Liver (tissue), 9 donors: Measurements from ENCODE around the gene LDAH. TPM values are rescaled to one million over a fixed set of nuclear protein-coding genes. Genes with fewer than 3 reads are reported as not detected.
A peak's percentile ranks its signal among the peaks of the same experiment; 100 is the strongest.

Experiments
- DNase-seq: peaks from one replicate; pipeline ENCODE4 v3.0.0-alpha.2; 2017; ENCODE audit warnings: low spot score
- H3K27ac ChIP-seq, 2 donors: one replicate each; pipeline ENCODE4 v1.7.0; 2013; ENCODE audit warnings: inconsistent platforms in 2 of 2, low read length in 2 of 2, control low read depth in 1 of 2, low read depth in 1 of 2, mild to moderate bottlenecking in 1 of 2
- H3K27me3 ChIP-seq, 4 donors: one replicate each; pipeline versions ENCODE4 v1.6.1 to v1.7.0; 2013; ENCODE audit warnings: low read length in 3 of 4, inconsistent platforms in 1 of 4, mild to moderate bottlenecking in 1 of 4, moderate library complexity in 1 of 4; ENCODE audit not compliant: control insufficient read depth in 4 of 4, insufficient read depth in 4 of 4
- H3K36me3 ChIP-seq, 4 donors: one replicate each; pipeline versions ENCODE4 v1.6.1 to v1.7.0; 2013; ENCODE audit warnings: low read length in 3 of 4, mild to moderate bottlenecking in 3 of 4, low read depth in 1 of 4, moderate library complexity in 1 of 4; ENCODE audit not compliant: control insufficient read depth in 4 of 4, insufficient read depth in 3 of 4
- H3K4me1 ChIP-seq, 4 donors: one replicate each; pipeline versions ENCODE4 v1.6.1 to v1.7.0; 2013; ENCODE audit warnings: low read length in 3 of 4, mild to moderate bottlenecking in 3 of 4, moderate library complexity in 1 of 4; ENCODE audit not compliant: control insufficient read depth in 4 of 4, insufficient read depth in 4 of 4
- H3K4me3 ChIP-seq, 3 donors: one replicate each; pipeline versions ENCODE4 v1.6.1 to v1.7.0; 2013; ENCODE audit warnings: low read length in 3 of 3, control low read depth in 1 of 3, low read depth in 1 of 3, mild to moderate bottlenecking in 1 of 3
- H3K9ac ChIP-seq, 2 donors: one replicate each; pipeline ENCODE4 v1.7.0; 2013; ENCODE audit warnings: low read length in 2 of 2, mild to moderate bottlenecking in 2 of 2, moderate library complexity in 2 of 2, control low read depth in 1 of 2, low read depth in 1 of 2
- H3K9me3 ChIP-seq, 4 donors: one replicate each; pipeline versions ENCODE4 v1.6.1 to v1.7.0; 2013; ENCODE audit warnings: low read length in 3 of 4; ENCODE audit not compliant: control insufficient read depth in 4 of 4
- EGR1 ChIP-seq, 2 donors: IDR thresholded peaks; 2 replicates each; pipeline ENCODE4 v1.6.1; 2016 to 2018; ENCODE audit warnings: antibody characterized with exemption in 2 of 2, low read depth in 2 of 2
- FOXA1 ChIP-seq: IDR thresholded peaks from 2 replicates; pipeline ENCODE4 v1.6.1; 2016; ENCODE audit warnings: antibody characterized with exemption
- FOXA2 ChIP-seq: IDR thresholded peaks from 2 replicates; pipeline ENCODE4 v1.6.1; 2016; ENCODE audit warnings: antibody characterized with exemption
- GABPA ChIP-seq, 2 donors: IDR thresholded peaks in 1 of 2; conservative IDR thresholded peaks in 1 of 2; 2 replicates each; pipeline ENCODE4 v1.6.1; 2016; ENCODE audit warnings: antibody characterized with exemption in 2 of 2, mild to moderate bottlenecking in 1 of 2, moderate library complexity in 1 of 2
- HNF4A ChIP-seq, 2 donors: conservative IDR thresholded peaks; 2 replicates each; pipeline ENCODE4 v1.6.1; 2016; ENCODE audit warnings: antibody characterized with exemption in 2 of 2, mild to moderate bottlenecking in 2 of 2
- HNF4G ChIP-seq: IDR thresholded peaks from 2 replicates; pipeline ENCODE4 v1.6.1; 2016; ENCODE audit warnings: antibody characterized with exemption
- JUND ChIP-seq, 2 donors: IDR thresholded peaks; 2 replicates each; pipeline ENCODE4 v1.6.1; 2016; ENCODE audit warnings: antibody characterized with exemption in 2 of 2
- NR2F2 ChIP-seq: IDR thresholded peaks from 2 replicates; pipeline ENCODE4 v1.6.1; 2016; ENCODE audit warnings: antibody characterized with exemption
- RAD21 ChIP-seq, 2 donors: IDR thresholded peaks; 2 replicates each; pipeline ENCODE4 v1.6.1; 2016; ENCODE audit warnings: antibody characterized with exemption in 2 of 2, mild to moderate bottlenecking in 2 of 2
- TAF1 ChIP-seq: conservative IDR thresholded peaks from 2 replicates; pipeline ENCODE4 v1.6.1; 2016; ENCODE audit warnings: antibody characterized with exemption, mild to moderate bottlenecking
- YY1 ChIP-seq: IDR thresholded peaks from 2 replicates; pipeline ENCODE4 v1.6.1; 2016; ENCODE audit warnings: antibody characterized with exemption, mild to moderate bottlenecking
- WGBS: extraction: QIAGEN DNeasy Blood & Tissue Kit; methylation state at CpG from one replicate; pipeline ENCODE4 v1.1.7; 2013; 5-methylcytosine and 5-hydroxymethylcytosine counted together
- polyA plus RNA-seq, 2 donors: library from polyadenylated mRNA; stranded (reverse) in 1 of 2; unstranded in 1 of 2; fragments of 200-250 nt in 1 of 2; fragments of >200 nt in 1 of 2; fragmentation: Nextera tagmentation in 1 of 2; extraction: Ambion mirVana in 1 of 2; gene quantifications; one replicate each; pipeline versions ENCODE4 v1.2.1 to v1.2.3, GENCODE V29; 2013 to 2015
- total RNA-seq, 2 donors: library from RNA; depleted of rRNA; stranded (reverse); fragments of >200 nt; gene quantifications; one replicate each; pipeline ENCODE4 v1.2.3, GENCODE V29; 2014
- TF ChIP-seq, protein P1 (sequence below): IDR thresholded peaks from 2 replicates; pipeline ENCODE4 v1.6.1; 2016; ENCODE audit warnings: antibody characterized with exemption
- TF ChIP-seq, protein P2 (sequence below): IDR thresholded peaks from 2 replicates; pipeline ENCODE4 v1.6.1; 2016; ENCODE audit warnings: antibody characterized with exemption, mild to moderate bottlenecking
- TF ChIP-seq, protein P3 (sequence below): IDR thresholded peaks from 2 replicates; pipeline ENCODE4 v1.6.1; 2016; ENCODE audit warnings: antibody characterized with exemption
- TF ChIP-seq, protein P4 (sequence below): IDR thresholded peaks from 2 replicates; pipeline ENCODE4 v1.6.1; 2016; ENCODE audit warnings: antibody characterized with exemption
- TF ChIP-seq, protein P5 (sequence below): fragments of 150-350 bp; IDR thresholded peaks from 2 replicates; pipeline ENCODE4 v1.5.1; 2017; ENCODE audit warnings: improper control_type of control experiment, low read depth, low read length; ENCODE audit not compliant: missing input control
- donor health status: healthy.
- donor health status: healthy.
- donor health status: healthy.
- donor health status: healthy.
- donor health status: healthy.

Gene LDAH
- total and polyA plus RNA-seq, 4 donors: 5.8 to 17.7 (median 9.7) TPM

DNA sequence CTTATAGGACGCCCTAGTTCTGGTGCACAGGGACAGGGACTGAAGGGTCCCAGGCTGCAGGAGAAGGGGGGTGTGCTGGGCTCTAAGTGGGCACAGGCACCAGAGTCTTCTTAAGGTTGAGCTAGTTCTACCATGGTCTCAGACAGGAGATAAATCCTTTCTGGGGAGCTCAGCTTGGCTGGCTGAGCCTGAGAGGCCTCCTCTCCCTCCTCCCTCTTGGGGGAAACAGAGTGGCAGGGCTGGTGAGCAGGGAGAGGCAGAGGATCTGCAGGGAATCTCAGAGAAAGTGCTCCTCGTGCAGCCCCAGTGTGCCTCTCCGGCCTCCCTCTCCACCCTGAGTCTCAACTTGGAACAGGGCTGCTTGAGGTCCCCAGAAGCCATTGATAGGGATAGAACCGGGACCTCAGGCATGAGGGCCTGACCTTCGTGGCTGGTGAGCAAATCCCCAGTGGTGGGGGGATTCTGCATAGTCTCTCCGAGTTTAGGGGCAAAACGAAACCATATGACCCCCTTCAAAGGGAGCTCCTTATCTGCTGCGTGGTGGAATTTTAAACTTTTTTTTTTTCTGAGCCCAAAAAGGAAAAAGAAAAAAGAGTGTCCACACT, 153.9 kb downstream of the LDAH start:
- Histone ChIP-seq H3K9ac (no peak overlapping the region), H3K36me3 (peaks cover 3% of the 10 kb centered on the region in 4 donors), H3K9me3 (no peaks in the 10 kb centered on the region), H3K4me3 (no peak overlapping the region), H3K27me3 (no peaks in the 10 kb centered on the region), H3K27ac (no peak overlapping the region), H3K4me1 (peaks cover 4 to 31% (median 19%) of the 10 kb centered on the region in 4 donors)
- TF ChIP-seq, protein P1, sequence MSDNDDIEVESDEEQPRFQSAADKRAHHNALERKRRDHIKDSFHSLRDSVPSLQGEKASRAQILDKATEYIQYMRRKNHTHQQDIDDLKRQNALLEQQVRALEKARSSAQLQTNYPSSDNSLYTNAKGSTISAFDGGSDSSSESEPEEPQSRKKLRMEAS: no peak
- TF ChIP-seq JUND (IDR thresholded peaks at IDR 0.05): no peak
- no peak for TF ChIP-seq HNF4G
- TF ChIP-seq NR2F2: no peak
- no peak for TF ChIP-seq FOXA1
- TF ChIP-seq, protein P2, sequence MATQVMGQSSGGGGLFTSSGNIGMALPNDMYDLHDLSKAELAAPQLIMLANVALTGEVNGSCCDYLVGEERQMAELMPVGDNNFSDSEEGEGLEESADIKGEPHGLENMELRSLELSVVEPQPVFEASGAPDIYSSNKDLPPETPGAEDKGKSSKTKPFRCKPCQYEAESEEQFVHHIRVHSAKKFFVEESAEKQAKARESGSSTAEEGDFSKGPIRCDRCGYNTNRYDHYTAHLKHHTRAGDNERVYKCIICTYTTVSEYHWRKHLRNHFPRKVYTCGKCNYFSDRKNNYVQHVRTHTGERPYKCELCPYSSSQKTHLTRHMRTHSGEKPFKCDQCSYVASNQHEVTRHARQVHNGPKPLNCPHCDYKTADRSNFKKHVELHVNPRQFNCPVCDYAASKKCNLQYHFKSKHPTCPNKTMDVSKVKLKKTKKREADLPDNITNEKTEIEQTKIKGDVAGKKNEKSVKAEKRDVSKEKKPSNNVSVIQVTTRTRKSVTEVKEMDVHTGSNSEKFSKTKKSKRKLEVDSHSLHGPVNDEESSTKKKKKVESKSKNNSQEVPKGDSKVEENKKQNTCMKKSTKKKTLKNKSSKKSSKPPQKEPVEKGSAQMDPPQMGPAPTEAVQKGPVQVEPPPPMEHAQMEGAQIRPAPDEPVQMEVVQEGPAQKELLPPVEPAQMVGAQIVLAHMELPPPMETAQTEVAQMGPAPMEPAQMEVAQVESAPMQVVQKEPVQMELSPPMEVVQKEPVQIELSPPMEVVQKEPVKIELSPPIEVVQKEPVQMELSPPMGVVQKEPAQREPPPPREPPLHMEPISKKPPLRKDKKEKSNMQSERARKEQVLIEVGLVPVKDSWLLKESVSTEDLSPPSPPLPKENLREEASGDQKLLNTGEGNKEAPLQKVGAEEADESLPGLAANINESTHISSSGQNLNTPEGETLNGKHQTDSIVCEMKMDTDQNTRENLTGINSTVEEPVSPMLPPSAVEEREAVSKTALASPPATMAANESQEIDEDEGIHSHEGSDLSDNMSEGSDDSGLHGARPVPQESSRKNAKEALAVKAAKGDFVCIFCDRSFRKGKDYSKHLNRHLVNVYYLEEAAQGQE: no peak
- TF ChIP-seq EGR1 (IDR thresholded peaks at IDR 0.05; ENCODE audit: low read depth in 2 of 2): no peak
- no peak for TF ChIP-seq RAD21 (IDR thresholded peaks at IDR 0.05)
- no peak for TF ChIP-seq HNF4A (conservative IDR thresholded peaks at IDR 0.05)
- TF ChIP-seq, protein P3, sequence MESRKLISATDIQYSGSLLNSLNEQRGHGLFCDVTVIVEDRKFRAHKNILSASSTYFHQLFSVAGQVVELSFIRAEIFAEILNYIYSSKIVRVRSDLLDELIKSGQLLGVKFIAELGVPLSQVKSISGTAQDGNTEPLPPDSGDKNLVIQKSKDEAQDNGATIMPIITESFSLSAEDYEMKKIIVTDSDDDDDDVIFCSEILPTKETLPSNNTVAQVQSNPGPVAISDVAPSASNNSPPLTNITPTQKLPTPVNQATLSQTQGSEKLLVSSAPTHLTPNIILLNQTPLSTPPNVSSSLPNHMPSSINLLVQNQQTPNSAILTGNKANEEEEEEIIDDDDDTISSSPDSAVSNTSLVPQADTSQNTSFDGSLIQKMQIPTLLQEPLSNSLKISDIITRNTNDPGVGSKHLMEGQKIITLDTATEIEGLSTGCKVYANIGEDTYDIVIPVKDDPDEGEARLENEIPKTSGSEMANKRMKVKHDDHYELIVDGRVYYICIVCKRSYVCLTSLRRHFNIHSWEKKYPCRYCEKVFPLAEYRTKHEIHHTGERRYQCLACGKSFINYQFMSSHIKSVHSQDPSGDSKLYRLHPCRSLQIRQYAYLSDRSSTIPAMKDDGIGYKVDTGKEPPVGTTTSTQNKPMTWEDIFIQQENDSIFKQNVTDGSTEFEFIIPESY: no peak
- TF ChIP-seq GABPA (IDR thresholded peaks at IDR 0.05 in 1 of 2, conservative IDR thresholded peaks at IDR 0.05 in 1 of 2): no peak
- TF ChIP-seq, protein P4, sequence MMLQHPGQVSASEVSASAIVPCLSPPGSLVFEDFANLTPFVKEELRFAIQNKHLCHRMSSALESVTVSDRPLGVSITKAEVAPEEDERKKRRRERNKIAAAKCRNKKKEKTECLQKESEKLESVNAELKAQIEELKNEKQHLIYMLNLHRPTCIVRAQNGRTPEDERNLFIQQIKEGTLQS: no peak
- TF ChIP-seq YY1: no peak
- TF ChIP-seq, protein P5, sequence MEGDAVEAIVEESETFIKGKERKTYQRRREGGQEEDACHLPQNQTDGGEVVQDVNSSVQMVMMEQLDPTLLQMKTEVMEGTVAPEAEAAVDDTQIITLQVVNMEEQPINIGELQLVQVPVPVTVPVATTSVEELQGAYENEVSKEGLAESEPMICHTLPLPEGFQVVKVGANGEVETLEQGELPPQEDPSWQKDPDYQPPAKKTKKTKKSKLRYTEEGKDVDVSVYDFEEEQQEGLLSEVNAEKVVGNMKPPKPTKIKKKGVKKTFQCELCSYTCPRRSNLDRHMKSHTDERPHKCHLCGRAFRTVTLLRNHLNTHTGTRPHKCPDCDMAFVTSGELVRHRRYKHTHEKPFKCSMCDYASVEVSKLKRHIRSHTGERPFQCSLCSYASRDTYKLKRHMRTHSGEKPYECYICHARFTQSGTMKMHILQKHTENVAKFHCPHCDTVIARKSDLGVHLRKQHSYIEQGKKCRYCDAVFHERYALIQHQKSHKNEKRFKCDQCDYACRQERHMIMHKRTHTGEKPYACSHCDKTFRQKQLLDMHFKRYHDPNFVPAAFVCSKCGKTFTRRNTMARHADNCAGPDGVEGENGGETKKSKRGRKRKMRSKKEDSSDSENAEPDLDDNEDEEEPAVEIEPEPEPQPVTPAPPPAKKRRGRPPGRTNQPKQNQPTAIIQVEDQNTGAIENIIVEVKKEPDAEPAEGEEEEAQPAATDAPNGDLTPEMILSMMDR: no peak
- no peak for TF ChIP-seq FOXA2
- 79% methylated on average over 8 of the region's 8 CpGs for WGBS
- no peak for DNase-seq

DNA sequence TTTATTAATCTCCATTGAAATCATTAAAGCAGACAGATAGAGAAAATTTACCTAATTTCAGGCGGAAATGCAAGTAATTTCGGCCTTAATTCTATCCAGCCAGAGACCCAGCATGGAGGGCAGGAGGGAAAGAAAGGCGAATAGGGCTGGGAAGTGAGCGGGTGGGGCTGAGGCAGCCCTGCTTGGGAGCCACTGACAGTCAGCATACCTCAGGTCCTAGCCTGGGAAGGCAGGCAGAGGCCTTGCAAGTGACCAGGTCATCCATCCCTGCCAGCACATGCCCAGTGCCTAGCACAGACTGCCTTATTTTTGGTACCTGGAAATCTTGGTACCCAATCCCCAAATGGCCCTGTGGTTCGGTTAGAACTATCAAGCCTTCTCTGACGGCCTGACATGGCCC, 154.4 kb downstream of the LDAH start:
- Histone ChIP-seq H3K4me3 (peak overlapping the region in 2 of 3 donors; percentile 67 to 82), H3K36me3 (peaks cover 3% of the 10 kb centered on the region in 4 donors), H3K4me1 (peaks cover 4 to 31% (median 18%) of the 10 kb centered on the region in 4 donors), H3K9ac (peak overlapping the region in 1 of 2 donors; percentile 23), H3K27ac (no peak overlapping the region), H3K27me3 (no peaks in the 10 kb centered on the region), H3K9me3 (no peaks in the 10 kb centered on the region)
- WGBS: 87% methylated on average over 6 of the region's 6 CpGs
- DNase-seq: no peak
- no peak for TF ChIP-seq FOXA2
- TF ChIP-seq, protein P4: no peak
- TF ChIP-seq, protein P1: no peak
- TF ChIP-seq GABPA (IDR thresholded peaks at IDR 0.05 in 1 of 2, conservative IDR thresholded peaks at IDR 0.05 in 1 of 2): no peak
- no peak for TF ChIP-seq NR2F2
- no peak for TF ChIP-seq HNF4G
- TF ChIP-seq TAF1: no peak
- TF ChIP-seq RAD21 (IDR thresholded peaks at IDR 0.05): no peak
- TF ChIP-seq HNF4A (conservative IDR thresholded peaks at IDR 0.05): no peak
- no peak for TF ChIP-seq YY1
- TF ChIP-seq FOXA1: no peak
